DND-41 (cell line): ENCODE measurements around the gene PAPSS2.

Experiments used
- CTCF ChIP-seq: IDR thresholded peaks from 2 replicates; pipeline ENCODE4 v1.5.1; 2012; ENCODE audit warnings: borderline replicate concordance, low read length, moderate library complexity, mild to moderate bottlenecking; ENCODE audit not compliant: poor library complexity, severe bottlenecking; ENCODE audit errors: extremely low read depth
- EZH2 ChIP-seq: IDR thresholded peaks from 3 replicates; pipeline ENCODE4 v1.6.1; 2012; ENCODE audit warnings: borderline replicate concordance, low read depth, mild to moderate bottlenecking, moderate library complexity, low read length, inconsistent platforms; ENCODE audit not compliant: severe bottlenecking

- TF ChIP-seq CTCF (no peak), EZH2 (no peak)
These were observed 37.5 kb downstream of the PAPSS2 start for GRCh38 chr10:87696922-87697745.
